Stimulated activated CD8-positive, alpha-beta memory T cell treated with anti-CD3 and anti-CD28 coated beads, Interleukin-7, amount 100 ng/mL, for 48 hours (primary cell): ENCODE data around the gene ASPHD2.
"Not testable (repeated sequence)": the region's sequence is repeated elsewhere in the genome, so short reads cannot be mapped to it uniquely, and the experiment has no call there.

Experiments
- DNase-seq, 2 donors: peaks; one replicate each; pipeline ENCODE4 v3.0.0-alpha.2; 2020; ENCODE audit warnings: low read depth in 1 of 2; ENCODE audit errors: extremely low read depth in 1 of 2

ASPHD2 gene

DNA sequence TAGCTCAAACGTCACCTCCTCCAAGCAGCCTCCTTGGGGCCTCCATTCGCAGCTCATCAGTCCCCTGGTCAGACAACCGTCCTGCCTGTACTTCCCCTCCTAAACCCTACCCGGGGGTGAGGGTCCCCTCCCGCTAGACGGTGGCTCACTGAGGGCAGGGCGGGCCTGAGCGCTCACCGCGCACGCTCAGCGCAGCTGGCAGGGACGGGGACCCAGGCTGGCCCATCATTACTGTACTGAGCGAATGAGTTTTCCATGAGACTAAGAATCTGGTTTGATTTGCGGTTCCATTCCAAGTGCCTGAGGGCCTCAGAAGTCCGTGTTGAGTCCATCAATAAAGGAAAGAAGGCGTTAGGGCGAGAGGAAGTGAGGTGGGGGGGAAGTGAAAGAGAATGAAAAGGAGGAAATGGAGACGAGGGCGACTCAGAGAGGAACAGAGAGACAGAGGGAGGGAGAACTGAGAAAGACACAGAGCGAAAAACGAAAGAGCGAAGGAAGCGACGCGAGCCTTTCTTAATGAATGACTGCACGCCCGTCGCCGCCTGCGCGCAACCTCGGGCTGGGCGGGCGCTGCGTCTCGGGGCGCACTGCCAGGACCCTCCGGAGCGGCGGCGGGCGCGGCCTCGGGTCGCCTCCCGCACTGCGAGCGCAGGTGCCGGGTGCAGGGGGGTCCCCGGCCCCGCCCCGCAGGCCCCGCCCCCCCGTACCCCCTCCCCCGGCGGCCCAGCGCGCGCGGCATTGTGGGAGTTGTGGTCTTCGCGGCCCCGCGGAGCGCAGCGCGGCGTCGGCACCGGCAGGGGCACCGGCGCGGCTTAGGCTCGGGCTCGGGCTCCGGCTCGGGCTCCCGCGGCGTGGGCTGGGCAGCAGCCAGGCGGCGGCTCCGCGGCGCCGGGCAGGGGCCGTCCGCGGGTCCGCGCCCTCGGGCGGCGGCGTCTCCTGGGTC is at the start of gene ASPHD2:
Gene ASPHD2, plus strand, starts transcription at position 746 of the 943 bp plus-strand sequence. CDS start 4,356 bp downstream, outside the sequence.
- DNase-seq = peak; percentile 63 to 69

GRCh38 chr22:26380072-26380830 is 48.8 kb upstream of the ASPHD2 start:
- DNase-seq = no peak

- DNase-seq = no peak
These were observed 46.3 kb upstream of the ASPHD2 start for GRCh38 chr22:26382782-26383181.

GRCh38 chr22:26383968-26384556 is 45.0 kb upstream of the ASPHD2 start:
- DNase-seq = no peak

GRCh38 chr22:26385164-26385563 is 43.9 kb upstream of the ASPHD2 start:
- no peak for DNase-seq

DNA sequence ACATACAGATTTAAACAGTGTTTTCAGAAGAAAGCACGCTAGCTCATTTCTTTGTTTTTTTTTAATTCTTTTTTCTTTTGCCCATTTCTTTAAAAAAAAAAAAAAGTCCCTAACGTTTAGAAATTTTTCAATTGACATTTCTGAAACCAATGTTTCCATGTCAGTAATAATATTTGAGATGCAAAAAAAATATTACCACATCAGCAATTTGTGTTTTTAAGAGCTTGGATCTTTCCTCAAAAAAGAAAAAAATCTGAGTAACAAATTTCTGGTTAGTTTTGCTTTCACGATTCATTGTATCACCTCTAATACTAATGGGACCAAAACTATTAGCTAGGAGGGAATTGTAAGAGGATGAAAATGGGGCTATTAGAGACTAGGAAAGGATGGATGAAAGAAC is 39.9 kb upstream of the ASPHD2 start:
- no peak for DNase-seq

- DNase-seq = no peak
These were observed 38.0 kb upstream of the ASPHD2 start for GRCh38 chr22:26391091-26391490.

GRCh38 chr22:26391623-26392022 is 37.4 kb upstream of the ASPHD2 start:
- no peak for DNase-seq

GRCh38 chr22:26393929-26394328 is 35.1 kb upstream of the ASPHD2 start:
- DNase-seq = no peak

- no peak for DNase-seq
These were observed 34.3 kb upstream of the ASPHD2 start for GRCh38 chr22:26394777-26395176.

DNA sequence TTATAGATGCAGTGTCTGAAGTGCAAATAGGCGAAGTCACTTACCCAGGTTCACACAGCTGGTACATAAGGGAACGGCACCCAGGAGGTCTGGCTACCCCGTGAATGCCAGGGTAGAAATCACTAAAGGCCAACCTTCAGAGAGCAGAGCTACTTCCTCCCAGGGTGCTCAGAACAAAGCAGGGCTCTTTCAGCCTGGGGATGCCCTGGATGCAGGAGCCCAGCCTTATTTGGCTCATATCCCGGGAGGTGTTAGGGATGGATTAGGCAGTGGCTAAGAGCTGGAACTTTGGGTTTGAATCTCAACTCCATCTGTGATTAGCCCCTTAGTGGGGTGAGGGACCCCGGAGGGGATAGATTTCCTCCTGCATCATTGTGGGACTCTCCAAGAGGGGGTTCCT is 33.1 kb upstream of the ASPHD2 start:
- no peak for DNase-seq

DNA sequence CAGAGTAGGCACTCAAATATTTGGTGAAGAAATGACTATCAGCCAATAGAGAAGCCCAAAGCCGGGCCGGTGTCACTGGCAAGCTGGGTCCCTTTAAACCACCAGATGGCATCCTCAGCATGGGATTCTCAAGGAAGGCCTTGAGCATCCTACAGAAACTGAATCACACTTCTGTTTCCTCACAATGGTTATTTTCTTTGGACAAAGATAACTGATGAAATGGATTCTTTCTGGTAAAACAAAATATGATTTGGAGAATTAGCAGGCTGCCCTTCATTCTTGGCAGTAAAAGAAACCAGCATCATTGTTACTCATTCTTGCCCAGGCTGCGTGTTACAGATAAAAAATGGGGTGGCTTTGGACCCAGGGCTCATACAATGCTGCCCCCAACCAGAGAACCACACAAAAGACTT is 30.3 kb upstream of the ASPHD2 start:
- peak in 1 of 2 donors; percentile 37 for DNase-seq

DNA sequence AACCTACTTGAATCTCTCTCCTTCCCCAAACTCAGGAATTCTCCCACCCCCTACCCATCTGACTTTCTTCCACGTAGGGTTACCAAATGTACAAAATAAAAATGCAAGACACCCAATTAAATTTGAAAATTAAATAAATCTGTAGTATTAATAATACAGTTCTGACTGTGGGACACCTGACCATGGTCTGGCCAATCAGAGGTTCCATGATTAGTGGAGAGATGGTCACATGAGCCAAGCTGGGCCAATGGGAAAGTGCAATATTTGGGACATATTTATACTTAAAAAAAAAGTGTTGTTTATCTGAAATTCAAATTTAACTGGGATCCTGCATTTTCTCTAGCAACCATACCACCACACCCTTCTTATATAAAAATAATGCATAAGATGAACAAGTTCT is 29.8 kb upstream of the ASPHD2 start:
- no peak for DNase-seq

DNA sequence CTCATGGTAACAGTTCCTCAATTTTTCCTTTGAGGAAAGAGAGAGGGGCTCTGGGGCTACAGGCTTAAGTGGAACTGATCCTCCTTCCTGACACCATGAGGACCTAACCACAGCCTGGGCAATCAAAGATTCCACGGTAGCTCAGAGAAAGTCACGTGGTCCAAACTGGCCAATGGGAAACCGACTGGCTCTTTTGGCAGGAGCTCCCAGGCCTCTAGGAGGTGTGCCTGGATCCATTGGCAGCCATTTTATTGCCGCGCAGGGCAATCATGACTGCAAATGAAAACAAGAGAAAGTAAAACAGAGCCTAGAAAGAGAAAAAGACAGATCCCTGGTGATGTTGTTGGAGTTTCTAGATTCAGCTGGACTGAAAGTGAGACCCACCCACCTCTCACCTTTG is 27.3 kb upstream of the ASPHD2 start:
- DNase-seq = no peak

DNA sequence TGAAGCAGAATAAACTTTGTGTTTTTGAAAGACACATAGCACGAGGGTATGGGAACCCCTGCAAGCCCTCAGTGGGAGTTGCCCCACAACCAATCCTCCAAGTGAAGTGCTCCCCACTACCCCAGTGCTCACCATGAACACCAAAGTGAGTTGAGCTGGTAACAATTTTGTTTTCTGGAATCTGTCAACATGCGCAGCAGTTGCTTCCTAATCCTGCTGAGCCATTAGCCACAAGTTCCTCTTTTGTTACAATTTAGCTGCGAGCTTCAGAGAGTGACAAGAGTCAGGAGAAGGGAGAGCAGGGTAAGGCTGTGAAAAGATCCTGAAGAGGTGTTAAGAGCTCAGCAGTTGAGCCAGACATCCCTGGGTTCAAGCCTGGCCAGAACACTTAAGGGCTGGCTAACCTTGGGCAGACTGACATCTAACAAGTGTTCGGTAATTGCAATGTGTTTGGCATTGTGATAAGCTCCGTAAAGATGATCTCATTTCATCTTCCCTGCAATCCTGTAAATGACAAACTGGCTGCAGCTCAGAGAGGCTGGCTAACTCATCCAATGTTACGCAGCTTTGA is 24.1 kb upstream of the ASPHD2 start:
- no peak for DNase-seq

- DNase-seq = no peak
These were observed 22.9 kb upstream of the ASPHD2 start for GRCh38 chr22:26406118-26406517.

- not testable (repeated sequence) for DNase-seq
These were observed 20.4 kb upstream of the ASPHD2 start for GRCh38 chr22:26408562-26409220.

- no peak for DNase-seq
These were observed 19.2 kb upstream of the ASPHD2 start for GRCh38 chr22:26409719-26410335.

DNA sequence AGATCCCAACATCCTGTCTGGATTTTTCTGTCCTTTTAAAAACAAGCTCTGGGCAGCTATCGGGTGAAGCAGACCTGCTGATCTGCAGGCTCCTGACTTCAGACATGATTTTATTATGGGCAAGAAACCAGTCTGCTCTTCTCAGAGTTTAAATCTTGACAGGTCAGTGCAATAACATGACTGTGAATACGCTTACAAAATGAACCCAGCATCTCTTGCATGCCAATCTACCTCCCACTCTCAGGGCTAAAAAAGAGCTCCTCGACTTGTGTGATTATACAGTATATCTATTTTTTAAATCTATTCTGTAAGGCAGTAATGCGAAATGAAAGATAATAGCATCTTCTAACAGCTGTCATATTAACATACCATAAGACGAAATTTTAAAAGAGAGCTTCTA is 18.7 kb upstream of the ASPHD2 start:
- DNase-seq = no peak

GRCh38 chr22:26414347-26414746 is 14.7 kb upstream of the ASPHD2 start:
- no peak for DNase-seq
